SK-N-SH treated with all-trans-retinoic acid at 6 μM for 48 hours (cell line): ENCODE measurements around the gene CTNS.
A peak's percentile ranks its signal among the peaks of the same experiment; 100 is the strongest.

Experiments used
- ATAC-seq: fragments of 200-7000 bp; cut with Tn5 transposase; 3 replicates; pipeline ENCODE4 v1.9.1; 2020; ENCODE audit warnings: mild to moderate bottlenecking, moderate library complexity
- ARNTL ChIP-seq: fragments of 450-650 bp; formaldehyde crosslinking; IDR thresholded peaks from 2 replicates; pipeline ENCODE4 v1.5.0; 2020; ENCODE audit warnings: low read depth, mild to moderate bottlenecking, moderate library complexity, borderline replicate concordance
- BACH2 ChIP-seq: fragments of 250-450 bp; sonication (Bioruptor Pico); IDR thresholded peaks from 2 replicates; pipeline ENCODE4 v1.9.0; 2021; ENCODE audit warnings: mild to moderate bottlenecking, borderline replicate concordance
- ESRRG ChIP-seq: fragments of 250-450 bp; sonication (Bioruptor Pico); IDR thresholded peaks from 2 replicates; pipeline ENCODE4 v1.6.1; 2021; ENCODE audit warnings: mild to moderate bottlenecking
- GLIS3 ChIP-seq: fragments of 250-450 bp; sonication (Bioruptor Pico); IDR thresholded peaks from 2 replicates; pipeline ENCODE4 v1.5.0; 2020; ENCODE audit warnings: mild to moderate bottlenecking, moderate library complexity
- ISL1 ChIP-seq: fragments of 250-450 bp; sonication (Bioruptor Pico); IDR thresholded peaks from 2 replicates; pipeline ENCODE4 v2.1.2; 2022; ENCODE audit warnings: mild to moderate bottlenecking, moderate library complexity
- OSR1 ChIP-seq: fragments of 250-450 bp; sonication (Bioruptor Pico); IDR thresholded peaks from 2 replicates; pipeline ENCODE4 v1.8.0; 2022; ENCODE audit warnings: moderate library complexity, mild to moderate bottlenecking, inconsistent platforms
- PPARA ChIP-seq: fragments of 250-450 bp; sonication (Bioruptor Pico); IDR thresholded peaks from 2 replicates; pipeline ENCODE4 v1.5.0; 2020; ENCODE audit warnings: mild to moderate bottlenecking, borderline replicate concordance
- RARB ChIP-seq: fragments of 250-450 bp; sonication (Bioruptor Pico); IDR thresholded peaks from 2 replicates; pipeline ENCODE4 v1.8.0; 2021; ENCODE audit warnings: mild to moderate bottlenecking, moderate library complexity
- TCF4 ChIP-seq: fragments of 250-450 bp; sonication (Bioruptor Pico); IDR thresholded peaks from 2 replicates; pipeline ENCODE4 v1.8.0; 2021; ENCODE audit warnings: mild to moderate bottlenecking, moderate library complexity, borderline replicate concordance
- TOX ChIP-seq: fragments of 250-450 bp; sonication (Bioruptor Pico); IDR thresholded peaks from 2 replicates; pipeline ENCODE4 v1.8.0; 2021; ENCODE audit warnings: mild to moderate bottlenecking, moderate library complexity, borderline replicate concordance
- ZC3H10 ChIP-seq: fragments of 250-450 bp; sonication (Bioruptor Pico); IDR thresholded peaks from 2 replicates; pipeline ENCODE4 v1.5.1; 2021; ENCODE audit warnings: mild to moderate bottlenecking, moderate library complexity
- ZFP3 ChIP-seq: fragments of 250-450 bp; sonication (Bioruptor Pico); IDR thresholded peaks from 2 replicates; pipeline ENCODE4 v1.5.0; 2020; ENCODE audit warnings: mild to moderate bottlenecking, moderate library complexity
- ZNF565 ChIP-seq: fragments of 450-650 bp; formaldehyde crosslinking; conservative IDR thresholded peaks from 2 replicates; pipeline ENCODE4 v1.5.0; 2020; ENCODE audit warnings: low read depth, mild to moderate bottlenecking, moderate library complexity
- ZNF70 ChIP-seq: fragments of 450-650 bp; formaldehyde crosslinking; IDR thresholded peaks from 2 replicates; pipeline ENCODE4 v1.5.0; 2020; ENCODE audit warnings: mild to moderate bottlenecking, moderate library complexity
- ZNF8 ChIP-seq: fragments of 450-650 bp; formaldehyde crosslinking; IDR thresholded peaks from 2 replicates; pipeline ENCODE4 v1.5.0; 2020; ENCODE audit warnings: mild to moderate bottlenecking, moderate library complexity
- TF ChIP-seq, protein P1 (sequence below): fragments of 250-450 bp; sonication (Bioruptor Pico); IDR thresholded peaks from 2 replicates; pipeline ENCODE4 v1.8.0; 2021; ENCODE audit warnings: low read depth, mild to moderate bottlenecking, moderate library complexity, borderline replicate concordance
- TF ChIP-seq, protein P2 (sequence below): fragments of 250-450 bp; sonication (Bioruptor Pico); IDR thresholded peaks from 2 replicates; pipeline ENCODE4 v1.5.0; 2020; ENCODE audit warnings: mild to moderate bottlenecking, moderate library complexity
- TF ChIP-seq, protein P3 (sequence below): fragments of 250-450 bp; sonication (Bioruptor Pico); IDR thresholded peaks from 2 replicates; pipeline ENCODE4 v1.5.1; 2020; ENCODE audit warnings: low read depth, mild to moderate bottlenecking, moderate library complexity

The CTNS gene

DNA sequence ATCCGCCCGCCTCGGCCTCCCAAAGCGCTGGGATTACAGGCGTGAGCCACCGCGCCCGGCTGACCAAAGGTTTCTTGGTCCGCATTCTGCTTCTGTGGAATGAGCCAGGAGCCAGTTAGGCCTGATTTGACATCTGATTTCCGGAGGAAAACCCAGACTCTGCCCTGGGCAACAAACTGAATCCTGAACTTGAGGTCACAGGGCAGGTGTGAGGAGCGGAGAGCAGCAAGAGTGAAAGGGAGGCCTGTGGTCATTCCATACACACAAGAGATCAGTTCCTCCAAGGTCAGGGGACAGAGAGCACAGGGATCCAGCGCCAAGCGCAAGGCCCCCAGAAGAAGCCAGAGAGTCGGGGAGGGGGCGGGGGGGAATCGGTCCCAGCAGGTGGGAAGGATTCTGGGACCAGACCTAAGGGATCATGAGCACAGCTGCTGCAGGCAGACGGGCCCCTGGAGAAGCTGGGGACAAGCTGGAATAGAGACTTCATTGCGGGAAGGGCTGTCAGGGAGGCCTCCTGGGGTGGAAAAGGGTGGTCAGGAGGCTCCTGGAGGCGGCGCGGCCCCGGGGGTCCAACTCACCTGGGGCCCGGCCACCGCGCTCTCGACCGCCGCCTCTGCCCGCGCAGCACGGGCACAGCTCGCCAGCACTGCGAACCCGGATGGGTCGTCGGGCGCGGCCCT is 946 bp upstream of the CTNS start:
- TF ChIP-seq ZFP3, result no peak
- TF ChIP-seq, protein P1, sequence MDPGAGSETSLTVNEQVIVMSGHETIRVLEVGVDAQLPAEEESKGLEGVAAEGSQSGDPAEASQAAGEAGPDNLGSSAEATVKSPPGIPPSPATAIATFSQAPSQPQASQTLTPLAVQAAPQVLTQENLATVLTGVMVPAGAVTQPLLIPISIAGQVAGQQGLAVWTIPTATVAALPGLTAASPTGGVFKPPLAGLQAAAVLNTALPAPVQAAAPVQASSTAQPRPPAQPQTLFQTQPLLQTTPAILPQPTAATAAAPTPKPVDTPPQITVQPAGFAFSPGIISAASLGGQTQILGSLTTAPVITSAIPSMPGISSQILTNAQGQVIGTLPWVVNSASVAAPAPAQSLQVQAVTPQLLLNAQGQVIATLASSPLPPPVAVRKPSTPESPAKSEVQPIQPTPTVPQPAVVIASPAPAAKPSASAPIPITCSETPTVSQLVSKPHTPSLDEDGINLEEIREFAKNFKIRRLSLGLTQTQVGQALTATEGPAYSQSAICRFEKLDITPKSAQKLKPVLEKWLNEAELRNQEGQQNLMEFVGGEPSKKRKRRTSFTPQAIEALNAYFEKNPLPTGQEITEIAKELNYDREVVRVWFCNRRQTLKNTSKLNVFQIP, result no peak
- peak; percentile 4 for ATAC-seq

DNA sequence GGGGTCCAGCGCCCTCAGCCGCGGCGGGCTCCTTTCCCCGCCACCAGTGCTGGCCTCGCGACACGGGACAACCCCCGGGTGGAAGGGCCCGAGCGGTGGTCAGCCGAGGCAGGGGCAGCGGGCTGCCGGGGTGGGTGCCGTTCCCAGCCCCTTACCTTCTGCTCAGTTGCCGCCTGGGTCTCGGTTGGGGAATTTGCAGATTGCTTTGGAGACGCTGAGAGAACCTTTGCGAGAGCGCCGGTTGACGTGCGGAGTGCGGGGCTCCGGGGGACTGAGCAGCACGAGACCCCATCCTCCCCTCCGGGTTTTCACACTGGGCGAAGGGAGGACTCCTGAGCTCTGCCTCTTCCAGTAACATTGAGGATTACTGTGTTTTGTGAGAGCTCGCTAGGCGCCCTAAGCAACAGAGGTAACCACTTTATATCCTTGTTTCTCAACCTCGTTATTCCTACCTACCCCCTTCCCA is 381 bp downstream of the CTNS start:
- TF ChIP-seq ZC3H10 (CRISPR knock-in tag) (no peak), BACH2 (CRISPR knock-in tag) (no peak), ISL1 (CRISPR knock-in tag) (no peak), OSR1 (CRISPR knock-in tag) (no peak), ZNF70 (CRISPR knock-in tag) (no peak)
- TF ChIP-seq, all 23 proteins: peak for 0
- ATAC-seq, result peak; percentile 16

DNA sequence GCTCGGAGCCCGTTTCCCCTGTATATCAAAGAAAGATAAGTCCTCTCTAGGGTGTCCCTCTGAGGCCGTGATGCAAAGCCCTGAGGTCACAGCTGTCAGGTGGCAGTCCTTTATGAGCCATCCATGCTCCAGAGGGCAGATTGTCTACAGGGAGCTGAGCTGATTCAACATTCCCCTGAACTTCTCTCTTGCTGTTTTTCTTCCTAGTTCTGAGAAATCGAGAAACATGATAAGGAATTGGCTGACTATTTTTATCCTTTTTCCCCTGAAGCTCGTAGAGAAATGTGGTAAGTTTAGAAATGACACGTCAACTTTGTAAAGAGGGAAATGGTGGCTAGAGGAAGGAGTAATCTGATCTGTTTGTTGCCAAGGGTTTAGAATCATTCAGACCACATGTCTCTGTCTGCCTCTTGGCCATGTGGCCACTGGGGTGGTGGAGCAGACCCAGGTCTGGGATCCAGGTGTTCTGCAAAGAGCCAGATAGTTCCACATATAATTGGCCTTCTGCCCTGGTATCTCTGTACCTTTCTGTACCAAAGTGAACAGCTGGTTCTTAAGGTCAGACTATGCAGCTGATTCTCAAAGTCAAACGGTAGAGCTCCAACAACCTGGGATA is 3.5 kb downstream of the CTNS start:
- ATAC-seq, result no peak
- TF ChIP-seq, protein P1, result no peak

DNA sequence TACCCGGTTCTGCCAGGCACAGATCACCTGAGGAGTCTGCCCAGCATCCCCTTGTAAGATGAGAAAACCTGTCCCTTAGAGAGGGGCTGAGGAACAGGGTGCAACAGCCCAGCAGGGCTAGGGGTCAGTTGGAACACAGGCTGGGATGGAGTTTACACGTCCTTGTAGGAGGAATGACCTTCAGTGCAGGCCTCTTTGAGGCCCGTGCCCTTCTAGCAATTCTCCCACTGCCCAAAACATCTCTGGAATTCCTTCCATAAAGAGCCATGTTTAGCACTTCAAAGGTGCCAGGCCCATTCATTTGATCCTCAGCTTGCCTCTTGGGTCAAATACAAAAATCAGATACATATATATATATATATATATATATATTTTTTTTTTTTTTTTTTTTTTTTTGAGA is 4.5 kb downstream of the CTNS start:
- TF ChIP-seq ISL1 (CRISPR knock-in tag), result no peak
- no peak for TF ChIP-seq ARNTL (CRISPR knock-in tag)
- no peak for TF ChIP-seq ZNF565 (CRISPR knock-in tag)
- no peak for TF ChIP-seq ZFP3
- no peak for TF ChIP-seq ESRRG (CRISPR knock-in tag)
- TF ChIP-seq TOX, result no peak
- TF ChIP-seq, protein P2, sequence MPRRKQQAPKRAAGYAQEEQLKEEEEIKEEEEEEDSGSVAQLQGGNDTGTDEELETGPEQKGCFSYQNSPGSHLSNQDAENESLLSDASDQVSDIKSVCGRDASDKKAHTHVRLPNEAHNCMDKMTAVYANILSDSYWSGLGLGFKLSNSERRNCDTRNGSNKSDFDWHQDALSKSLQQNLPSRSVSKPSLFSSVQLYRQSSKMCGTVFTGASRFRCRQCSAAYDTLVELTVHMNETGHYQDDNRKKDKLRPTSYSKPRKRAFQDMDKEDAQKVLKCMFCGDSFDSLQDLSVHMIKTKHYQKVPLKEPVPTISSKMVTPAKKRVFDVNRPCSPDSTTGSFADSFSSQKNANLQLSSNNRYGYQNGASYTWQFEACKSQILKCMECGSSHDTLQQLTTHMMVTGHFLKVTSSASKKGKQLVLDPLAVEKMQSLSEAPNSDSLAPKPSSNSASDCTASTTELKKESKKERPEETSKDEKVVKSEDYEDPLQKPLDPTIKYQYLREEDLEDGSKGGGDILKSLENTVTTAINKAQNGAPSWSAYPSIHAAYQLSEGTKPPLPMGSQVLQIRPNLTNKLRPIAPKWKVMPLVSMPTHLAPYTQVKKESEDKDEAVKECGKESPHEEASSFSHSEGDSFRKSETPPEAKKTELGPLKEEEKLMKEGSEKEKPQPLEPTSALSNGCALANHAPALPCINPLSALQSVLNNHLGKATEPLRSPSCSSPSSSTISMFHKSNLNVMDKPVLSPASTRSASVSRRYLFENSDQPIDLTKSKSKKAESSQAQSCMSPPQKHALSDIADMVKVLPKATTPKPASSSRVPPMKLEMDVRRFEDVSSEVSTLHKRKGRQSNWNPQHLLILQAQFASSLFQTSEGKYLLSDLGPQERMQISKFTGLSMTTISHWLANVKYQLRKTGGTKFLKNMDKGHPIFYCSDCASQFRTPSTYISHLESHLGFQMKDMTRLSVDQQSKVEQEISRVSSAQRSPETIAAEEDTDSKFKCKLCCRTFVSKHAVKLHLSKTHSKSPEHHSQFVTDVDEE (CRISPR knock-in tag), result no peak
- TF ChIP-seq, protein P1, result no peak
- no peak for TF ChIP-seq ZNF8 (CRISPR knock-in tag)
- TF ChIP-seq RARB (CRISPR knock-in tag), result no peak
- ATAC-seq, result no peak

DNA sequence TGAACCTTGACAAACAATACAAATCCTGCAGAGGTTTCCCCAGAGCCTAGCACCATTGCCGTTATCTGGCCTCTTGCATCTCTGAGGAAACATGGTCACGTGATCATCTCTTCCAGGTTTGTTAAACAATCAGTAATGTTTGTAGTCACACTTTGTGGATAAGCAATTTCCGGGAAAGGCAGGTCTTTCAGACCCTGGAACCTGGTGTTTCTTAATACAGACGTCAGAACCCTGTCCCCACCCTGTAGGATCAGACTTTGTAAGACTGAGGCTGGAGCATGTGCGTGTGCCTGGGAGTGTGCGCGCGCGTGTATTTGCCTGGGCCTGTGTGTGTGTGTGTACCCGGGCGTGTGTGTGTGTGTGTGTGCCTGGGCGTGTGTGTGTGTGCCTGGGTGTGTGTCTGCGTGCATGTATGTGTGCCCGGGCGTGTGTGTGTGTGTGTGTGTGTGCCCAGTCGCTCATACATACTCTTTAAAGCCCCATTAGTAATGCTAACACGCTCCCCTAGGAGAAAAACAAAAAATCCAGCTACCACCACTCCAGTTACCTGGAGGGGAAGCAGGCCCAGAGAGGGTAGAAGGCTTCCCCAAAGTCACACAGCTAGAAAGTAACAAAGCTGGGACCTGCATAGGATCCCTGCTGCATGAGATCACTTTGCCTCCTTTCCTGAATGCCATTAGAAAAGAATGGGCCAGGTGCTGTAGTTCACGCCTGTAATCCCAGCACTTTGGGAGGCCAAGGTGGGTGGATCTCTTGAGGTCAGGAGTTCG is 5.3 kb downstream of the CTNS start:
- ATAC-seq, result no peak
- no peak for TF ChIP-seq ZFP3
- TF ChIP-seq ARNTL (CRISPR knock-in tag), result no peak
- TF ChIP-seq BACH2 (CRISPR knock-in tag), result no peak
- no peak for TF ChIP-seq ZNF70 (CRISPR knock-in tag)
- TF ChIP-seq ZNF565 (CRISPR knock-in tag), result no peak
- TF ChIP-seq GLIS3, result no peak
- no peak for TF ChIP-seq TOX
- no peak for TF ChIP-seq ZC3H10 (CRISPR knock-in tag)
- TF ChIP-seq ISL1 (CRISPR knock-in tag), result no peak
- TF ChIP-seq PPARA, result no peak
- TF ChIP-seq, protein P3, sequence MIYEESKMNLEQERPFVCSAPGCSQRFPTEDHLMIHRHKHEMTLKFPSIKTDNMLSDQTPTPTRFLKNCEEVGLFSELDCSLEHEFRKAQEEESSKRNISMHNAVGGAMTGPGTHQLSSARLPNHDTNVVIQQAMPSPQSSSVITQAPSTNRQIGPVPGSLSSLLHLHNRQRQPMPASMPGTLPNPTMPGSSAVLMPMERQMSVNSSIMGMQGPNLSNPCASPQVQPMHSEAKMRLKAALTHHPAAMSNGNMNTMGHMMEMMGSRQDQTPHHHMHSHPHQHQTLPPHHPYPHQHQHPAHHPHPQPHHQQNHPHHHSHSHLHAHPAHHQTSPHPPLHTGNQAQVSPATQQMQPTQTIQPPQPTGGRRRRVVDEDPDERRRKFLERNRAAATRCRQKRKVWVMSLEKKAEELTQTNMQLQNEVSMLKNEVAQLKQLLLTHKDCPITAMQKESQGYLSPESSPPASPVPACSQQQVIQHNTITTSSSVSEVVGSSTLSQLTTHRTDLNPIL (CRISPR knock-in tag), result no peak
- no peak for TF ChIP-seq RARB (CRISPR knock-in tag)
- TF ChIP-seq, protein P1, result no peak
- TF ChIP-seq TCF4, result no peak
